ENCODE results near the gene SLBP.

SLBP gene

GRCh38 chr4:1656132-1656531 is 56.0 kb downstream of the SLBP start:
- H3K27ac ChIP-seq (ENCODE audit: low read depth, low read length): no peak overlapping the region
- no peaks in the 10 kb centered on the region for H3K9me3 ChIP-seq (ENCODE audit: control insufficient read depth in 1 of 2, low read length in 2 of 2)
- H3K27me3 ChIP-seq (ENCODE audit: control insufficient read depth in 1 of 2, insufficient read depth in 2 of 2, low read length in 2 of 2): no peaks in the 10 kb centered on the region
- H3K9ac ChIP-seq (ENCODE audit: low read depth in 1 of 2, low read length in 2 of 2): no peak overlapping the region
- no peak overlapping the region for H3K4me3 ChIP-seq (ENCODE audit: low read depth in 1 of 2, low read length in 2 of 2)
- no peaks in the 10 kb centered on the region for H3K36me3 ChIP-seq (ENCODE audit: control insufficient read depth in 1 of 2, insufficient read depth in 2 of 2, low read length in 2 of 2)
- H3K4me1 ChIP-seq (ENCODE audit: control insufficient read depth in 1 of 2, insufficient read depth in 2 of 2, low read length in 2 of 2): no peaks in the 10 kb centered on the region

- Histone ChIP-seq H3K4me1 (ENCODE audit: control insufficient read depth in 1 of 2, insufficient read depth in 2 of 2, low read length in 2 of 2) (no peaks in the 10 kb centered on the region), H3K27me3 (ENCODE audit: control insufficient read depth in 1 of 2, insufficient read depth in 2 of 2, low read length in 2 of 2) (no peaks in the 10 kb centered on the region), H3K9me3 (ENCODE audit: control insufficient read depth in 1 of 2, low read length in 2 of 2) (no peaks in the 10 kb centered on the region)
Observed at GRCh38 chr4:1655676-1656075, 56.4 kb downstream of the SLBP start.

GRCh38 chr4:1655081-1655480 is 57.0 kb downstream of the SLBP start:
- no peak overlapping the region for H3K9ac ChIP-seq (ENCODE audit: low read depth in 1 of 2, low read length in 2 of 2)
- no peaks in the 10 kb centered on the region for H3K36me3 ChIP-seq (ENCODE audit: control insufficient read depth in 1 of 2, insufficient read depth in 2 of 2, low read length in 2 of 2)
- H3K9me3 ChIP-seq (ENCODE audit: control insufficient read depth in 1 of 2, low read length in 2 of 2): no peaks in the 10 kb centered on the region
- no peaks in the 10 kb centered on the region for H3K4me1 ChIP-seq (ENCODE audit: control insufficient read depth in 1 of 2, insufficient read depth in 2 of 2, low read length in 2 of 2)
- no peak overlapping the region for H3K27ac ChIP-seq (ENCODE audit: low read depth, low read length)
- H3K27me3 ChIP-seq (ENCODE audit: control insufficient read depth in 1 of 2, insufficient read depth in 2 of 2, low read length in 2 of 2): no peaks in the 10 kb centered on the region
- H3K4me3 ChIP-seq (ENCODE audit: low read depth in 1 of 2, low read length in 2 of 2): no peak overlapping the region

More at GRCh38 chr4:1655676-1656075, 56.4 kb downstream of the SLBP start:
- H3K4me3 ChIP-seq (ENCODE audit: low read depth in 1 of 2, low read length in 2 of 2): no peak overlapping the region
- H3K36me3 ChIP-seq (ENCODE audit: control insufficient read depth in 1 of 2, insufficient read depth in 2 of 2, low read length in 2 of 2): no peaks in the 10 kb centered on the region
- no peak overlapping the region for H3K9ac ChIP-seq (ENCODE audit: low read depth in 1 of 2, low read length in 2 of 2)
- H3K27ac ChIP-seq (ENCODE audit: low read depth, low read length): no peak overlapping the region

- Histone ChIP-seq H3K27me3 (ENCODE audit: control insufficient read depth in 1 of 2, insufficient read depth in 2 of 2, low read length in 2 of 2) (no peaks in the 10 kb centered on the region), H3K4me1 (ENCODE audit: control insufficient read depth in 1 of 2, insufficient read depth in 2 of 2, low read length in 2 of 2) (no peaks in the 10 kb centered on the region), H3K9ac (ENCODE audit: low read depth in 1 of 2, low read length in 2 of 2) (no peak overlapping the region), H3K9me3 (ENCODE audit: control insufficient read depth in 1 of 2, low read length in 2 of 2) (no peaks in the 10 kb centered on the region), H3K27ac (ENCODE audit: low read depth, low read length) (no peak overlapping the region), H3K36me3 (ENCODE audit: control insufficient read depth in 1 of 2, insufficient read depth in 2 of 2, low read length in 2 of 2) (no peaks in the 10 kb centered on the region), H3K4me3 (ENCODE audit: low read depth in 1 of 2, low read length in 2 of 2) (no peak overlapping the region)
Observed at GRCh38 chr4:1654216-1654955, 57.7 kb downstream of the SLBP start.

GRCh38 chr4:1653776-1654175 is 58.3 kb downstream of the SLBP start:
- Histone ChIP-seq H3K36me3 (ENCODE audit: control insufficient read depth in 1 of 2, insufficient read depth in 2 of 2, low read length in 2 of 2) (no peaks in the 10 kb centered on the region), H3K9me3 (ENCODE audit: control insufficient read depth in 1 of 2, low read length in 2 of 2) (no peaks in the 10 kb centered on the region), H3K27ac (ENCODE audit: low read depth, low read length) (no peak overlapping the region), H3K4me3 (ENCODE audit: low read depth in 1 of 2, low read length in 2 of 2) (no peak overlapping the region), H3K27me3 (ENCODE audit: control insufficient read depth in 1 of 2, insufficient read depth in 2 of 2, low read length in 2 of 2) (no peaks in the 10 kb centered on the region), H3K9ac (ENCODE audit: low read depth in 1 of 2, low read length in 2 of 2) (no peak overlapping the region), H3K4me1 (ENCODE audit: control insufficient read depth in 1 of 2, insufficient read depth in 2 of 2, low read length in 2 of 2) (no peaks in the 10 kb centered on the region)

GRCh38 chr4:1652088-1652487 is 60.0 kb downstream of the SLBP start:
- H3K4me3 ChIP-seq (ENCODE audit: low read depth in 1 of 2, low read length in 2 of 2): no peak overlapping the region

GRCh38 chr4:1651609-1652008 is 60.5 kb downstream of the SLBP start:
- Histone ChIP-seq H3K36me3 (ENCODE audit: control insufficient read depth in 1 of 2, insufficient read depth in 2 of 2, low read length in 2 of 2) (no peaks in the 10 kb centered on the region), H3K9me3 (ENCODE audit: control insufficient read depth in 1 of 2, low read length in 2 of 2) (no peaks in the 10 kb centered on the region), H3K4me1 (ENCODE audit: control insufficient read depth in 1 of 2, insufficient read depth in 2 of 2, low read length in 2 of 2) (no peaks in the 10 kb centered on the region), H3K4me3 (ENCODE audit: low read depth in 1 of 2, low read length in 2 of 2) (no peak overlapping the region), H3K27me3 (ENCODE audit: control insufficient read depth in 1 of 2, insufficient read depth in 2 of 2, low read length in 2 of 2) (no peaks in the 10 kb centered on the region), H3K9ac (ENCODE audit: low read depth in 1 of 2, low read length in 2 of 2) (no peak overlapping the region), H3K27ac (ENCODE audit: low read depth, low read length) (no peak overlapping the region)

More at GRCh38 chr4:1652088-1652487, 60.0 kb downstream of the SLBP start:
- H3K36me3 ChIP-seq (ENCODE audit: control insufficient read depth in 1 of 2, insufficient read depth in 2 of 2, low read length in 2 of 2): no peaks in the 10 kb centered on the region
- H3K9me3 ChIP-seq (ENCODE audit: control insufficient read depth in 1 of 2, low read length in 2 of 2): no peaks in the 10 kb centered on the region
- no peaks in the 10 kb centered on the region for H3K27me3 ChIP-seq (ENCODE audit: control insufficient read depth in 1 of 2, insufficient read depth in 2 of 2, low read length in 2 of 2)
- H3K9ac ChIP-seq (ENCODE audit: low read depth in 1 of 2, low read length in 2 of 2): no peak overlapping the region
- H3K27ac ChIP-seq (ENCODE audit: low read depth, low read length): no peak overlapping the region
- H3K4me1 ChIP-seq (ENCODE audit: control insufficient read depth in 1 of 2, insufficient read depth in 2 of 2, low read length in 2 of 2): no peaks in the 10 kb centered on the region

GRCh38 chr4:1648962-1649361 is 63.2 kb downstream of the SLBP start:
- no peak overlapping the region for H3K9ac ChIP-seq (ENCODE audit: low read depth in 1 of 2, low read length in 2 of 2)
- no peak overlapping the region for H3K4me3 ChIP-seq (ENCODE audit: low read depth in 1 of 2, low read length in 2 of 2)
- H3K4me1 ChIP-seq (ENCODE audit: control insufficient read depth in 1 of 2, insufficient read depth in 2 of 2, low read length in 2 of 2): no peaks in the 10 kb centered on the region
- H3K9me3 ChIP-seq (ENCODE audit: control insufficient read depth in 1 of 2, low read length in 2 of 2): no peaks in the 10 kb centered on the region
- H3K36me3 ChIP-seq (ENCODE audit: control insufficient read depth in 1 of 2, insufficient read depth in 2 of 2, low read length in 2 of 2): no peaks in the 10 kb centered on the region
- H3K27ac ChIP-seq (ENCODE audit: low read depth, low read length): no peak overlapping the region
- H3K27me3 ChIP-seq (ENCODE audit: control insufficient read depth in 1 of 2, insufficient read depth in 2 of 2, low read length in 2 of 2): no peaks in the 10 kb centered on the region

GRCh38 chr4:1647432-1647831 is 64.7 kb downstream of the SLBP start:
- H3K9me3 ChIP-seq (ENCODE audit: control insufficient read depth in 1 of 2, low read length in 2 of 2): no peaks in the 10 kb centered on the region
- H3K36me3 ChIP-seq (ENCODE audit: control insufficient read depth in 1 of 2, insufficient read depth in 2 of 2, low read length in 2 of 2): no peaks in the 10 kb centered on the region
- no peaks in the 10 kb centered on the region for H3K4me1 ChIP-seq (ENCODE audit: control insufficient read depth in 1 of 2, insufficient read depth in 2 of 2, low read length in 2 of 2)
- H3K27ac ChIP-seq (ENCODE audit: low read depth, low read length): no peak overlapping the region
- no peak overlapping the region for H3K4me3 ChIP-seq (ENCODE audit: low read depth in 1 of 2, low read length in 2 of 2)
- H3K27me3 ChIP-seq (ENCODE audit: control insufficient read depth in 1 of 2, insufficient read depth in 2 of 2, low read length in 2 of 2): no peaks in the 10 kb centered on the region
- H3K9ac ChIP-seq (ENCODE audit: low read depth in 1 of 2, low read length in 2 of 2): no peak overlapping the region

GRCh38 chr4:1646690-1647089 is 65.4 kb downstream of the SLBP start:
- Histone ChIP-seq H3K27me3 (ENCODE audit: control insufficient read depth in 1 of 2, insufficient read depth in 2 of 2, low read length in 2 of 2) (no peaks in the 10 kb centered on the region), H3K4me3 (ENCODE audit: low read depth in 1 of 2, low read length in 2 of 2) (no peak overlapping the region), H3K9me3 (ENCODE audit: control insufficient read depth in 1 of 2, low read length in 2 of 2) (no peaks in the 10 kb centered on the region), H3K27ac (ENCODE audit: low read depth, low read length) (no peak overlapping the region), H3K9ac (ENCODE audit: low read depth in 1 of 2, low read length in 2 of 2) (no peak overlapping the region), H3K4me1 (ENCODE audit: control insufficient read depth in 1 of 2, insufficient read depth in 2 of 2, low read length in 2 of 2) (no peaks in the 10 kb centered on the region), H3K36me3 (ENCODE audit: control insufficient read depth in 1 of 2, insufficient read depth in 2 of 2, low read length in 2 of 2) (no peaks in the 10 kb centered on the region)

Data from duodenal mucosa (tissue), 2 donors.